SK-N-DZ (cell line): ENCODE measurements around the gene ZNF618.

Experiments
- DNase-seq: peaks from one replicate; pipeline ENCODE4 v3.0.0-alpha.2; 2015; ENCODE audit warnings: low spot score

Gene ZNF618

DNA sequence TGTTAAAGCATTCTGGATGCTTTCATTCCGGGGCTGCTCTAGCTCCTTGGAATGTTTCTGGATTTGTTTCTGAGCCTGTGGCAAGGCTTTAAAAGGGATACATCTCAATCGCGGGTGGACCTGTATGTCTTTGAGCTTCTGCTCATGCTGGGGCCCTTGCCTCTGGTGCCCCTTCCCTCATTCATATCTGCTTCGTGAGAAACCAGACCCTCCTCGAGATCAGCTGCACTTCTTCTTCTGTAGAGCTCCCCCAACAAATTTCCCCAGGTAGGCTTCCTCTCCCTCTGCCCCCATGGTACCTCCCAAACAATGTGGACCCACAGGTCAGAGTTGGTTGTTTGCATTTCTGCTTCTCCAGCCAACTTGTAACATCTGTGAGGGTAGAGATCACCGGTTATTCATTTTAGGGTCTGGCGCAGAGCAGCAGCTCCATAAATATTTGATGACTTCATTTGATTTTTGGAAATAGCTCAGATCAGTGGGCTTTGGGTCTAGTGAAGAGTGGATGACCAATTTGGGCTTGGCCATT, 6.6 kb downstream of the ZNF618 start:
- no peak for DNase-seq

- no peak for DNase-seq
Observed at GRCh38 chr9:113885183-113886025, 9.3 kb downstream of the ZNF618 start.

GRCh38 chr9:113886026-113886369, 9.9 kb downstream of the ZNF618 start:
- no peak for DNase-seq

GRCh38 chr9:113886466-113886865, 10.4 kb downstream of the ZNF618 start:
- no peak for DNase-seq

GRCh38 chr9:113886933-113887332, 10.8 kb downstream of the ZNF618 start:
- DNase-seq: no peak

GRCh38 chr9:113887436-113887835, 11.3 kb downstream of the ZNF618 start:
- no peak for DNase-seq

- DNase-seq: no peak
Observed at GRCh38 chr9:113888336-113888735, 12.2 kb downstream of the ZNF618 start.

DNA sequence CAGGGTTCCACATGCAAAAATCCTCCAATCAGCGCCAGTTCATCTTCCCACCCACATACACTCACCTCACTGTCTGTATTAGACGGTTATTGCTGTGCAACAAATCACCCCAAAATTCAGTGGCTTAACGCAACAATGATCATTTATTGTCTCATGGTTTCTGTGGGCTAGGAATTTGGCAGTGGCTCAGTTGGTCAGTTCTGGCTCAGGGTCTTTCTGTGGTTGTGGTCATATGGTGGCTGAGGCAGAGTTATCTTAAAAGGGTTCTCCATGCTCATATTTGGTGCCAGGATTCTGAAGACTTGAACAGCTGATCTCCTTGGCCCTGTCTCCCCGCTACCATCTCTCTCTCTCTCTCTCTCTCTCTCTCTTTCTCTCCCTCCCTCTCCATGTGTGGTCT, 12.9 kb downstream of the ZNF618 start:
- no peak for DNase-seq

DNA sequence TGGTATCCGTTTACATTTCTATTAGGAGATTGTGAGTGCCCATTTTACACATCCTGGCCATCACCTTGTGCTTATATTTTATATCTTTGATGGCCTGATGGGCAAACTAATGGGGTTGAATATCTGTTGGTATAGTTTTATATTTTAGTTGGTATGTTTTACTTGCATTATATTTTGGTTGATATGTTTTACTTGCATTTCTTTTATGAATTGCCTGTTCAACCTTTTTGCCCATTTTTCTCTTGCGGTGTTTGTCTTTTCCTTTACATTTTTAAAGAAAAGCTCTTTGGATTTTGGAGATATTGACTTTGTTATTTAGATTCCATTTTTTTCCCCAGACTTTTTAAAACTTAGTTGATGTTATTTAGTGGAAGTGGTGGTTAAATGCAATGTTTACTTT, 14.6 kb downstream of the ZNF618 start:
- DNase-seq: no peak

GRCh38 chr9:113892861-113893491, 16.9 kb downstream of the ZNF618 start:
- DNase-seq: no peak

GRCh38 chr9:113894166-113894565, 18.1 kb downstream of the ZNF618 start:
- DNase-seq: no peak

- DNase-seq: no peak
Observed at GRCh38 chr9:113895526-113895925, 19.4 kb downstream of the ZNF618 start.

GRCh38 chr9:113896713-113897112, 20.6 kb downstream of the ZNF618 start:
- no peak for DNase-seq

DNA sequence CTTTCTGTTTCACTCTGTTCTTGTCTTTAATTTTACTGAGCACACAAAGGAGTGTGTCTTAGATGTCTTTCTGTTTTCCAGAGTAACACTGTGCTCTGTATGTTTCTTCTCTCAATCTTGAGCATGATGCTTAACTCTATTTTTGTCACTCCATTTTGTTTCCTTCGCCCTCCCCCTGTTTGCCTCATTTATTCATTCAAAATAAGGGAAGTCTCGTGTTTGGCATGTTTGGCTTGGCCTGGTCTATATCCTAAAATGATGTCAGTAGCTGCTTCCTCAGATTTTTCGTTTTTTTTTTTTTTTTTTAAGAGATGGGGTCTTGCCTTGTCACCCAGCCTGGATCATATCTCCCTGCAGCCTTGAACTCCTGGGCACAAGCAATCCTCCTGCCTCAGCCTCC, 22.0 kb downstream of the ZNF618 start:
- no peak for DNase-seq

DNA sequence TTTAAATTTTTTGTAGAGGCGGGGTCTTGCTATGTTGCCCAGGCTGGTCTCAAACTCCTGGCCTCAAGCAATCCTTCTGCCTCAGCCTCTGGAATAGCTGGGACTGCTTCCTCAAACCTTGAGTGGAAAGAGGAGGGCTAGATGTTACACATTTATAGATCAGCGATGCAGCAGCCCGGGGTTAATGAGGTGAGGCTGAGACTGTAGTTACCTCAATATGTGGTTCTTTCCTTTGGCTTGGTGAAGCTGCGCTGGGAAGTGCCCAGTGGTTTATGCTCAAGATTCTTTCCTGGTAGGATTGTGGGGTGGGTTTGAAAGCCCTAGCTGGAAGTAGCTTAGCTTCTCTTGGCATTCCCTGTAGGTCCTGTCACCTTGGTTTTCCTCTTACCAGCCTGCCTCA, 22.5 kb downstream of the ZNF618 start:
- DNase-seq: no peak

- no peak for DNase-seq
Observed at GRCh38 chr9:113899205-113899604, 23.1 kb downstream of the ZNF618 start.

- DNase-seq: no peak
Observed at GRCh38 chr9:113901221-113901688, 25.1 kb downstream of the ZNF618 start.

DNA sequence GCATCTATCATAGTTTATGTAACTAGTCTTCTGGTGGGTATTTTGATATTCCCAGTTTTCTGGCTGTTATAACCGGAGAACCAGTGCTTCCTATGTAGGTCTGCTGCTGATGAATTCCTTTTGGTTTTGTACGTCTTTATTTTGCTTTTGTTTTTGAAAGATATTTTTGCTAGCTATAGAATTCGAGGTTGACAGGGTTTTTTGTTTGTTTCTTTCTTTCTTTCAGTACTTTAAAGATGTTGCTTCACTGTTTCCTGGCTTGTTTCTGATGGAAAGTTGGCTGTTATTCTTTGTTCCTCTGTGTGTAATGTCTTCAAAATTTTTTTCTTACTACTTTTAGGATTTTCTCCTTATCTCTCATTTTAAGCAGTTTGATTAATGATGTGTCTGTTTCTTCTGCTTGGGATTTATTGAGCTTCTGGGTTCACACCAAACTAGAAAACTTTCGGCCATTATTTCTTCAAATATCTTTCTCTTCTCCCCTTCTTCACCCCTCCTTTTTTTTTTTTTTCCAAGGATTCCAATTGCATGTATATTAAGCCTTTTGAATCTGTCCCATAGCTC, 27.5 kb downstream of the ZNF618 start:
- no peak for DNase-seq

DNA sequence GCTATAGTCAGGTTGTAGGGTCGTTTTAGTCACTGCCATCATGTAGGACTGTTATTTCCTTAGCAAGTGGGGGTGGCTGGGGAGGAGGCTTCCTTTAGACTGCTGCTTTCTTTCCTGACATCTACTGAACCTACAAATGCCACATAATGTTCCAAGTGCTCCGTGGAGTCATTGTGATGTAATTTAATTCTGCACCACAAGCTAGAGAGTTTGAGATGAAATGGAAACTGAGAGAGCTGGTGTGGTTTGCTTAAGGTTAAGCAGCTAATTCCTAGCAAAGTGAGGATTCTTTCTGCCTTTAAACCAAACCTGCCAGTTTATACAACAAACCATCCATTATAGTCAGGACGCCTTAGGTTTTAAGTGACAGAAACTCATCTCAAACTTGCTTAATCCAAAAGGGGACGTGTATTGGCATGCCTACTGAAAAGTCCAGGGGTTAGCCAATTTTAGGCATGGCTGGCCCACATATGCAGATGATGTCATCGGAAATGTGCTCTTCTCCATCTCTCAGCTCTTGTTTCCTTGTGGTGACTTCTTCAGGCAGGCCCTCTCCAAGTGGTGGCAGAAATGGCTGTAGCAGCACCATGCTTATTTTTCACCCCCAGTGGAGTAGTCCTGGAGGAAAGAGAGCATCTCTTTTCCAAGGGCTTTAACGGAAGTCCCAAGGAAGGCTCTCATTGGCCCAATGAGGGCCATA, 30.5 kb downstream of the ZNF618 start:
- DNase-seq: no peak

DNA sequence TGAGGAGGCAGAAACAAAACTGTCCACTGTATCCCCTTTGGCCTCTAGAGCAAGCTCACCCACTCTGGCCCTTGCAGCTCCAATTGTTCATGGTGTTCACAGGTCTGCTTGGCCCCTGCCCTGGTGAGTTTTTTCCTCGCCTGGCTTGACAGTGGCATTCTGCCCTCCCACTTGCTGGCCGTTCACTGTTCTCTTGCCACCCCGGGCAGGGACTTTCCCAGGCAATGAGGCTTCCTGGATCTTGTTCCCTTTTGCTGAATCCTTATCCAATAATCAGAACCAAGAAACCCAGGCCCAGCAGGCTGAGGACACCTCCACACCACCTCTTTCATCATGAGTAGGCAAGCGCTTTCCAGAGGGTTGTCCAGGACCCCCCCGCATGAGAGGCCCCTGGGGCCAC, 31.2 kb downstream of the ZNF618 start:
- no peak for DNase-seq

GRCh38 chr9:113909421-113909820, 33.3 kb downstream of the ZNF618 start:
- DNase-seq: no peak

- DNase-seq: no peak
Observed at GRCh38 chr9:113910036-113910639, 34.0 kb downstream of the ZNF618 start.
